Frontal cortex (tissue), 4 donors: ENCODE measurements around the gene SNX10. TPM values are rescaled to one million over a fixed set of nuclear protein-coding genes. Genes with fewer than 3 reads are reported as not detected.

ENCODE experiments used
- DNase-seq, 2 donors: peaks; one replicate each; pipeline ENCODE4 v3.0.0; 2012; ENCODE audit warnings: low spot score in 2 of 2
- FAIRE-seq: peaks from 2 replicates; lab custom pipeline; 2012; peaks lifted over from hg19 to GRCh38; lab: Jason Lieb, UNC
- total RNA-seq: library from RNA; depleted of rRNA; stranded (reverse); fragments of >200 nt; gene quantifications from one replicate; pipeline ENCODE4 v1.2.3, GENCODE V29; 2014
- donor health status: control.
- donor health status: control.
- donor health status: control.

The SNX10 gene
- total RNA-seq, 1 donor from 2014 or later = 37.1 TPM

DNA sequence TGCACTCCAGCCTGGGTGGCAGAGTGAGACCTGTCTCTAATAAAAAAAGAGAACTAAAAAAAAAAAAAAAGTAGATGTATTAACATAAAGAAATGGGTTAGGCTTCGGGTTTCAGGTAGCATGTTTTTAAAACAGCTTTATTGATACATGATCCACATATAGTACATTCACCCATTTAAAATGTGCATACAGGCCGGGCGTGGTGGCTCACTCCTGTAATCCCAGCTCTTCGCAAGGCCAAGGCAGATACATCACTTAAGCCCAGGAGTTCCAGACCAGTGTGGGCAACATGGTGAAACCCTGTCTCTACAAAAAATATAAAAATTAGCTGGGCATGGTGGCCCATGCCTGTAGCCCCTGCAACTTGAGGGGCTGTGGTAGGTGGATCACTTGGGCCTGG, 39.5 kb downstream of the SNX10 start:
- DNase-seq (no peak), FAIRE-seq (no peak)

- FAIRE-seq = no peak
Measured at GRCh38 chr7:26331789-26332188, 40.1 kb downstream of the SNX10 start.

GRCh38 chr7:26332698-26333097, 41.0 kb downstream of the SNX10 start:
- DNase-seq (no peak), FAIRE-seq (no peak)

More at GRCh38 chr7:26331789-26332188, 40.1 kb downstream of the SNX10 start:
- DNase-seq = no peak

DNA sequence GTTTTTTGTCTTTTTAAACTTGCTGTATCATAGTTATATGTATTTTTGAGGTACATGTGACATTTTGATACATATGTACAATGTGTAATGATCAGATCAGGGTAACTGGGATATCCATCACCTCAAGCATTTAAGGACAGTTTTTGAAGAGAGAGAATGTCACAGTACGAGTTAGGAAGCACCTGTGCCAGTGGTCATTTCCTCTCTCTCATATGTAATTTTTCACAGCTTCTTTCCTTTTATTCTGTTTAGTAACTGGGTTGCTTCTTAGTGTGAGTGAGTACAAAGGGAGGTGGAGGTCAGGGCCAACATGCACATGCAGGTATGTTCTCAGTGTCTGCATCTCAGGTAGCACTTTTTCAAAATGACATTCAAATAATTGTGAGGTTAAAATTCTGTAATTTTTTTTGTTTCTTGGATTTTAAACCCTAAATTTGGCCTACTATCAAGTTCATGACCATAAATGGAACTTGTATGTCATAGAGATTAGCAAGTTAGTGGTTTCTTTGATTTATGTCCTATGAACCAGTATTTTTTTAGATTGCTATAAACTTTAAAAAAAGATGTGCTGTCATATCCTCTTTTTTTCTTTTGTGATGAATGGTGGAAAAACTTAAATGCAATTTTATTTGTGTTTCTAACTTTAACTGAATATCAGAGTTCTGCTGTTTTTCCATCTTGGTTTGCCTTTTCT, 42.7 kb downstream of the SNX10 start:
- DNase-seq (no peak), FAIRE-seq (no peak)

GRCh38 chr7:26337232-26337865, 45.7 kb downstream of the SNX10 start:
- DNase-seq (no peak), FAIRE-seq (no peak)

DNA sequence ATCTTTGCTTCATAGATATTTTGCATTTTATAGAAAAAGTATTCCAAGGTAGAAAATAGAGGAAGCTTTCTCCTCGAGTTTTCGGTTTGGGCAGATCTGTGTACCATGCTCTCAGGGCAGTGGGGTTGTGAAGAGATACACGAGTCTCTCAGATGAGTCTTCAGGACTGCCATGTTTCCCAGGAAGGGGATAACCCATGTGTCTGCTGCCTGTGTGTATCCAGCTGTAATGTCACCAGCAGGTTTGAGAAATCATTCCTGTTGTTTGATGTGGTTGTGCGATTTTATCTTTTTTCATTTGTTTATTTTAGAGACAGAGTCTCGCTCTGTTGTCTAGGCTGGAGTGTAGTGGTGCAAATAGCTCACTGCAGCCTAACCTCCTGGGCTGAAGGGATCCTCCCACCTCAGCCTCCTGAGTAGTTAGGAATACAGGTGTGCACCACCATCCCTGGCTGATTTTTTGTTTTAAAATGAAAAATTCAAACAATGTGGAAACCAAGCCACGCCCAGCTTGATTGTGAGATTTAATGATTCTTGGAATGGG, 48.9 kb downstream of the SNX10 start:
- no peak for DNase-seq
- FAIRE-seq = no peak

DNA sequence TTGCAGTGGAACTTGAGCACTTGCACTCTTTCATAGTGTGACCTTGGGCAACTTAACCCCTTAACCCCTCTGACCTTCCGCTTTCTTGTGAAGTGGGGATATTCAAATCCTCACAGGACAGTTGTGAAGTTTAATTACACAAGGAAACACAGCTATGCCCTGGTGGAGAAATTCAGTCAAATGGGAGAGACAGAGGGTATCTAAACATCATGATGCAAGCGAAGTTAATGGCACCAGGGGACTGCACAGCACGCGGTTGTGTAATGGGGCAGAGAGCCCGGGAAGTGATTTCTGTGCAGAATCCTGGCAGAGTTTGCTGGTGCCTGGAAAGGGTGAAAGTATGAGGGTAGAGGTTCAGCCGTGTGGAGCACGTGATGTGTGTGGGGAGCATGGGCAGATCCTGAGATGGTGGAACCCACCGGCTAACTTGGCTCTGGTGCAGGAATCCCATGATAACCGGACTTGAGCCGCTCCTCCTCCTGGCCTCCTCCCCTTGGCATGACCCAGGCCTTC, 51.7 kb downstream of the SNX10 start:
- DNase-seq = no peak
- FAIRE-seq = no peak

GRCh38 chr7:26343837-26344236, 52.2 kb downstream of the SNX10 start:
- FAIRE-seq (no peak), DNase-seq (no peak)

DNA sequence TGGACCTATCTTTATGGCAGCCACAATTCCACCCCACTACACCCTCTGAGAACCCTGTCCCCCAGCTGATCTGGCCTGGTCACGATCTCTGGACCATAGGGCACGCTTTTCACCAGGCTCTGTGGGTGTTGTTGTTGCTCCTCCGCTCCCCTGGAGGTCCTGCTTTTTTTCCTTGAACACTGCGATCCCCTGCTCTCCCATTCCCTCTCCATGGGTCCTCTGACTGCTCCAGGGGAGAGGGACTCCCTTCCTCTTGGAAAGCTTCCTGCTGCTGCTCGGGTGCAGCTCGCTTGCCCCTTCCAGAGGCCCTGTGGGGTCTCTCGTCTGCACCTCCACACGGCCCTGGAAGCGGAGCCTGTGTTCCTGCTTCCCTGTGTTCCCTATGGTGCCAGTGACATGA, 53.5 kb downstream of the SNX10 start:
- no peak for DNase-seq
- no peak for FAIRE-seq

DNA sequence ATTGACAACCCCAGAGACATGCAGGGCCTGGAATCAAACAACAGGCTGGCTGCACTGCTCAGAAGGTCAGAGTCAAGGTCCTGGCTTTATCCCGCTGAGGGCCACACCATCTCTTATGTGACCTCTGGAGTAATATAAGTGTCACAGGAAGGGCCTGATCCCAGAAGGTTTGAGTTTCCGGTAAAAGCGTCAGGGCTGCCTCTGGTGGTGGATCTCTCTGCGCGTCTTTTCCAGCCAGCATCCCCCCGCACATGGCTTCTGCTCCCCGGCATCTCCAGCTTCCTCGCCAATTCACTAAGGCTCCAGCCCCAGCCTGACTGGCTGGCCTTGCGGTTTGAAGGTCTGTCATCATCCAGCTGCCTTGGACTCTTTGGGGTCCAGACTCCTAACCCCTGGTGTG, 54.2 kb downstream of the SNX10 start:
- DNase-seq (no peak), FAIRE-seq (no peak)

DNA sequence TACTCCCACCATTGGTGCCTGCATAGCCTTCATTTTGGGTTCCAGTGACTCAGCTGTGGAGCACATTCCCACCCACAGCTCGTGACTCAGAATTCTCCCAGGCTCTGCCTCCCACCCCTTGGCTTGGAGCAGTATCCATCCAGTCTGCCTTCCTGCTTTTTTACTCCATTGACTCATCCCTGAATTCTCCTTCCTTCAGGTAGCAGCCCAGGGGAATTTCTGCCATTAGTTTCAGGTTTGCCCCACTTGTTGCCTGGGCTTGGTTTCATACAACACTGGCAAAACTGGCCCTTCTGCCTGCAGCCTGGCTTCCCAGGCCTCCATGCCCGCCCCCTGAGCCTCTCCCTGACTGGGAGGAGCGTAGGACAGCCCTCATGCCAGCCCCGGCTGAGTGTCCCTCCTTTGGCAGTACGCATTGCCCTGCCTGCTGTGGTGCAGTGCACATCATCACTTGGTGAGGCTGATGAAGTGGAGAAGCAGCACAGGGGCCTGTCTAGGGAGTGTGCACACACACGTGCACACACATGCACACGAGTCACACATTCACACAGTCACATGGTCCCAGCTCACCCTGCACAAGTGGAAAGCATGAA, 55.0 kb downstream of the SNX10 start:
- no peak for DNase-seq
- FAIRE-seq = no peak

GRCh38 chr7:26348234-26348851, 56.7 kb downstream of the SNX10 start:
- DNase-seq (no peak), FAIRE-seq (no peak)

GRCh38 chr7:26349005-26349915, 57.6 kb downstream of the SNX10 start:
- FAIRE-seq = no peak

GRCh38 chr7:26351171-26351570, 59.5 kb downstream of the SNX10 start:
- DNase-seq (no peak), FAIRE-seq (no peak)

More at GRCh38 chr7:26349005-26349915, 57.6 kb downstream of the SNX10 start:
- no peak for DNase-seq

DNA sequence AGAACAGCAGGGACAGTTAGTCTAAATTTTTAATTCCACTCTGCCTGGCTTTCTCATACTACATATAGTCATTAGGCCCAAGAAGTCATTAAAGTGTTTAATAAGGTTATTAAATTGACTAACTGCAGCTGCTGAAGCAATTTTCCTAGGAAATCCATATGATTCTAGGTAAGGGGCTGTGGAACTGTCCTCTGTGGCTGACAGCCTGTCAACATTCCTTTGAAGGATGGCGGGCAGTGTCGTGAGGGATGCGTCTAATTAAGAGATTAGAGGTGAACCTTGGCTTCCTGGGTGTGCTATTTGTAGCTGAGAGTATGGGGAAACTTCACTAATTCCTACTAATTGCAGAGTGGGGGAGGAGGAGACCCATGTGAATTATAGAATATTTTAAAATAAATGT, 64.6 kb downstream of the SNX10 start:
- DNase-seq (no peak), FAIRE-seq (no peak)

GRCh38 chr7:26356929-26357798, 65.5 kb downstream of the SNX10 start:
- FAIRE-seq = no peak
- no peak for DNase-seq

DNA sequence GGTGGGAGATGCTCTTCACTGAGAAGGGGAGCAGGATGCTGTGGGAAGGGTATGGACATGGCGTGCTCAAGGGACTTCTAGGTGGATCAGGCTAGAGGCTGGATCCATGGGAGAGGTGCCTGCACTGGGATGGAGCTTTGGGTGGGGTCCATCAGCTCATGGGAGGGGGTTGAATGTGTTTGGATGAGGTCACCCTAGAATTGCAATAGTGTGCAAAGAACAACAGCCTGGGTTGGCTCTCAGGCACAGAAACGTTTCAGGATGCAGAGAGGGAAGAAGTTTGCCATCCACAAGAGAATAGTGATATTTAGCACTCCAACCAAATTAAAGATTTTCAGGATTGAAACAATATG, 66.1 kb downstream of the SNX10 start:
- no peak for FAIRE-seq

GRCh38 chr7:26360650-26361049, 69.0 kb downstream of the SNX10 start:
- no peak for FAIRE-seq
- DNase-seq = no peak

More for the DNA sequence above, 66.1 kb downstream of the SNX10 start:
- no peak for DNase-seq

GRCh38 chr7:26361637-26362036, 70.0 kb downstream of the SNX10 start:
- no peak for FAIRE-seq
- no peak for DNase-seq
